ENCODE measurements around the gene CIT. TPM values are rescaled to one million over a fixed set of nuclear protein-coding genes. Genes with fewer than 3 reads are reported as not detected.

Gene CIT
- total and polyA plus RNA-seq, 9 donors: 0.39 to 3.6 (median 1.7) TPM

- H3K9me3 ChIP-seq: no peaks in the 10 kb centered on the region
- no peaks in the 10 kb centered on the region for H3K27me3 ChIP-seq
- no peaks in the 10 kb centered on the region for H3K36me3 ChIP-seq
- H3K4me3 ChIP-seq: no peak overlapping the region
- H3K27ac ChIP-seq: no peak overlapping the region
- no peak for DNase-seq
- intact Hi-C loops (cut with DNase I): no loop called here
- no peaks in the 10 kb centered on the region for H3K4me1 ChIP-seq (ENCODE audit: insufficient read depth)
- 33 to 42% (median 34%) methylated on average over 4 of the region's 4 CpGs for WGBS, 3 donors
- TF ChIP-seq CTCF (IDR thresholded peaks at IDR 0.05): no peak
- no peak for TF ChIP-seq POLR2A (IDR thresholded peaks at IDR 0.05)
- no peak for TF ChIP-seq EP300 (IDR thresholded peaks at IDR 0.05)
Observed at GRCh38 chr12:119749666-119750065, 127.5 kb downstream of the CIT start.

GRCh38 chr12:119748497-119748896 is 128.6 kb downstream of the CIT start:
- TF ChIP-seq EP300 (IDR thresholded peaks at IDR 0.05) (no peak), CTCF (IDR thresholded peaks at IDR 0.05) (no peak), POLR2A (IDR thresholded peaks at IDR 0.05) (no peak)
- Histone ChIP-seq H3K27me3 (no peaks in the 10 kb centered on the region), H3K36me3 (no peaks in the 10 kb centered on the region), H3K9me3 (peaks cover 0 to 3% of the 10 kb centered on the region in 2 donors), H3K27ac (no peak overlapping the region), H3K4me3 (no peak overlapping the region), H3K4me1 (ENCODE audit: insufficient read depth) (no peaks in the 10 kb centered on the region)
- no peak for DNase-seq
- intact Hi-C loops (cut with DNase I): no loop called here
- 97 to 98% (median 97%) methylated on average over 8 of the region's 8 CpGs for WGBS, 3 donors

- no peaks in the 10 kb centered on the region for H3K4me1 ChIP-seq (ENCODE audit: insufficient read depth)
- no peak for DNase-seq
- H3K27ac ChIP-seq: no peak overlapping the region
- H3K36me3 ChIP-seq: no peaks in the 10 kb centered on the region
- H3K4me3 ChIP-seq: no peak overlapping the region
- TF ChIP-seq POLR2A (IDR thresholded peaks at IDR 0.05): no peak
- no peak for TF ChIP-seq EP300 (IDR thresholded peaks at IDR 0.05)
- no peak for TF ChIP-seq CTCF (IDR thresholded peaks at IDR 0.05)
- intact Hi-C loops (cut with DNase I): no loop called here
- H3K27me3 ChIP-seq: no peaks in the 10 kb centered on the region
- H3K9me3 ChIP-seq: peaks cover 0 to 3% of the 10 kb centered on the region in 2 donors
- 94 to 97% (median 97%) methylated on average over 2 of the region's 2 CpGs for WGBS, 3 donors
Observed at GRCh38 chr12:119746169-119746568, 131.0 kb downstream of the CIT start.

GRCh38 chr12:119744900-119745606 is 132.1 kb downstream of the CIT start:
- TF ChIP-seq CTCF (IDR thresholded peaks at IDR 0.05): no peak
- no peak for TF ChIP-seq POLR2A (IDR thresholded peaks at IDR 0.05)
- TF ChIP-seq EP300 (IDR thresholded peaks at IDR 0.05): no peak
- 94 to 98% (median 97%) methylated on average over 1 of the region's 1 CpG for WGBS, 3 donors
- intact Hi-C loops (cut with DNase I): no loop called here
- no peak for DNase-seq
- no peaks in the 10 kb centered on the region for H3K27me3 ChIP-seq
- H3K4me3 ChIP-seq: no peak overlapping the region
- no peaks in the 10 kb centered on the region for H3K4me1 ChIP-seq (ENCODE audit: insufficient read depth)
- H3K9me3 ChIP-seq: peaks cover 0 to 3% of the 10 kb centered on the region in 2 donors
- H3K36me3 ChIP-seq: no peaks in the 10 kb centered on the region
- H3K27ac ChIP-seq: no peak overlapping the region
